ENCODE measurements around the gene CASTOR1.

- TF ChIP-seq CTCF (conservative IDR thresholded peaks at IDR 0.05; ENCODE audit: low read length) (no peak), EZH2phosphoT487 (IDR thresholded peaks at IDR 0.05; ENCODE audit: borderline replicate concordance, low read depth, low read length) (no peak)
Measured at GRCh38 chr22:30336752-30337460, 47.6 kb upstream of the CASTOR1 start.

All from OCI-LY7 (cell line).